ENCODE measurements around the gene KRT4. TPM values are rescaled to one million over a fixed set of nuclear protein-coding genes. Genes with fewer than 3 reads are reported as not detected.

Gene KRT4
- total and polyA plus RNA-seq, 3 donors from 2014 or later: 0.19 TPM; not detected in 2

DNA sequence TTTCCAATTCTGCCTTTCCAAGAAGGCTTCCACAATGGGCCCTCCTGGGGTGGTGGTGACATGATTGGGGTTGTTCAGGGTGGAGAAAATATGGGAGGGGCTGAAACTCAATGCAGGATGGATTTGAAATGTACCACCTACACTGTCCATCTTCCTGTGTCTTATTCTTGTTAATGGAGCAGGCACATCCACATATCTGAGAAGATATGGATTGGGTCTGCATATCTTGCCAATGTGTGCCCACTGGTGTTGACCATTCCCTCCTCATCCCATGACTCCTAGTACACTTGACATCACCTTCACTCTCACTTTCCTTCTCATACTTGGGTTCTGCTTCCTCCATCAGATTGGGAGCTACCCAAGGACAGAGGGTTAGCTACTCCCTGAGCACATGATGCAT lies 44.0 kb downstream of the KRT4 start:
- H3K27ac ChIP-seq: no peak overlapping the region
- intact Hi-C loops (cut with DNase I; ENCODE audit: low total_unique reads): no loop called here

DNA sequence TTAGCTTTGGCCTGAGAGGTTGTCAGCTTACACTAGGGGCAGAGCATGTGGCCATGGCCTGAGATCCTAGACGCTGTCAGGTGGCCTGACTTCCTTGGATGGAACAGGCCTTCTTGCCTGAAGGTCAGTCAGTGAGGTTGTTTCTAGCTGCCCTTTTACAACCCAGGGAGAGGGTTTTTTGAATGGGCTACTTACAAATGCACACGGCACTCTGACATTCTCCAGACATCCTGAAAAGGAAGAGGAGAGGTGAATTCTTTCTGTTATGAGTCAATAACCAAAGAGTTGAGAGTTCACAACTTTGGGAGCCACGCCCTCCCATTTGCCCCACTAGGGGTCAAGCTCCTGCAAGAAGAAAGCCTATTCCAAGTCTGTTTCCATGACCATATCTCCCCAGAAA lies 44.6 kb downstream of the KRT4 start:
- no peak for TF ChIP-seq POLR2A (IDR thresholded peaks at IDR 0.05)
- TF ChIP-seq, protein P1, sequence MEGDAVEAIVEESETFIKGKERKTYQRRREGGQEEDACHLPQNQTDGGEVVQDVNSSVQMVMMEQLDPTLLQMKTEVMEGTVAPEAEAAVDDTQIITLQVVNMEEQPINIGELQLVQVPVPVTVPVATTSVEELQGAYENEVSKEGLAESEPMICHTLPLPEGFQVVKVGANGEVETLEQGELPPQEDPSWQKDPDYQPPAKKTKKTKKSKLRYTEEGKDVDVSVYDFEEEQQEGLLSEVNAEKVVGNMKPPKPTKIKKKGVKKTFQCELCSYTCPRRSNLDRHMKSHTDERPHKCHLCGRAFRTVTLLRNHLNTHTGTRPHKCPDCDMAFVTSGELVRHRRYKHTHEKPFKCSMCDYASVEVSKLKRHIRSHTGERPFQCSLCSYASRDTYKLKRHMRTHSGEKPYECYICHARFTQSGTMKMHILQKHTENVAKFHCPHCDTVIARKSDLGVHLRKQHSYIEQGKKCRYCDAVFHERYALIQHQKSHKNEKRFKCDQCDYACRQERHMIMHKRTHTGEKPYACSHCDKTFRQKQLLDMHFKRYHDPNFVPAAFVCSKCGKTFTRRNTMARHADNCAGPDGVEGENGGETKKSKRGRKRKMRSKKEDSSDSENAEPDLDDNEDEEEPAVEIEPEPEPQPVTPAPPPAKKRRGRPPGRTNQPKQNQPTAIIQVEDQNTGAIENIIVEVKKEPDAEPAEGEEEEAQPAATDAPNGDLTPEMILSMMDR (IDR thresholded peaks at IDR 0.05): no peak
- no peak for DNase-seq
- 81 to 89% methylated on average over 3 of the region's 3 CpGs for WGBS, 2 donors
- Histone ChIP-seq H3K4me3 (no peak overlapping the region), H3K36me3 (ENCODE audit: low read depth, missing control alignments) (no peaks in the 10 kb centered on the region), H3K27me3 (no peaks in the 10 kb centered on the region), H3K4me1 (no peaks in the 10 kb centered on the region), H3K9me3 (no peaks in the 10 kb centered on the region), H3K27ac (no peak overlapping the region)
- intact Hi-C loops (cut with DNase I; ENCODE audit: low total_unique reads): no loop called here

More for the DNA sequence above, 44.0 kb downstream of the KRT4 start:
- no peaks in the 10 kb centered on the region for H3K4me1 ChIP-seq
- H3K9me3 ChIP-seq: no peaks in the 10 kb centered on the region
- no peaks in the 10 kb centered on the region for H3K27me3 ChIP-seq
- DNase-seq: no peak
- no peak overlapping the region for H3K4me3 ChIP-seq
- TF ChIP-seq, protein P1 (IDR thresholded peaks at IDR 0.05): no peak
- TF ChIP-seq POLR2A (IDR thresholded peaks at IDR 0.05): no peak
- H3K36me3 ChIP-seq (ENCODE audit: low read depth, missing control alignments): no peaks in the 10 kb centered on the region

DNA sequence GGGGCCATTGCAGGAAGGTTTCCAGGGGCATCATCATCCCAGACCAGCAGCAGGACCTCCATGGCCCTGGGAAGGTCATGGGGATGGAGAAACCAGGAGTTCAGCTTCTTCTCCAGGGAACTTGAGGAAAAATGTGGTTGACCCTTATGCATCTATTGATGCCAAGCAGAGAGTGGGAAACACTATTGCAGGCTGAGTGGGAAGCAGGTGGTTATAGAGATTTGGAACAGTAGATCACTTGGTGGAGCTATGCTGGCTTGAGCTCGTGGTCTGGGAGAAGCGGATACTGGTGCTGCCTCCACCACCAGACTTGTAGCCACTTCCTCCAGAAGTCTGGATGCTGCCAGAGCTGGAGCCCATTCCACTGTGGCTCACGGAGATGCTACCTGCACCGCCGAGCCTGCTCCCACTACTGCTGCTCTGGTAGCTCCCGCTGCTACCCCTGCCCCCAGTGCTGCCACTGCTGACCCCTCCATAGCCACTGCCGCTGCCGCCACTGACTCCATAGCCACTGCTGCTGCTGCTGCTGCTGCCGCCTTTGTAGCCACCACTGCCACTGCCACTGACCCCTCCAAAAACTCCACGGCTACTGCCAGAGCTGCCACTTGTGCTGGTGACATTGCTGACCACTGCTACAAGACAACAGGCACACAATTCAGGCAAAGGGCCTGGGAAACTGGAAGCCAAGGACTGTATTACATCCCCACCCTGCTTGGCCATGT lies 45.3 kb downstream of the KRT4 start:
- Histone ChIP-seq H3K27me3 (no peaks in the 10 kb centered on the region), H3K4me3 (no peak overlapping the region), H3K4me1 (no peaks in the 10 kb centered on the region), H3K36me3 (ENCODE audit: low read depth, missing control alignments) (no peaks in the 10 kb centered on the region), H3K9me3 (no peaks in the 10 kb centered on the region), H3K27ac (no peak overlapping the region)
- WGBS, 2 donors: 88 to 94% methylated on average over 9 to 10 of the region's 10 CpGs
- intact Hi-C loops (cut with DNase I; ENCODE audit: low total_unique reads): no loop called here
- TF ChIP-seq, protein P1 (IDR thresholded peaks at IDR 0.05): no peak
- TF ChIP-seq POLR2A (IDR thresholded peaks at IDR 0.05): no peak
- DNase-seq: no peak

- 45 to 57% methylated on average over 3 of the region's 3 CpGs for WGBS, 2 donors
- Histone ChIP-seq H3K36me3 (ENCODE audit: low read depth, missing control alignments) (no peaks in the 10 kb centered on the region), H3K27ac (no peak overlapping the region), H3K9me3 (no peaks in the 10 kb centered on the region), H3K4me3 (no peak overlapping the region), H3K4me1 (no peaks in the 10 kb centered on the region), H3K27me3 (no peaks in the 10 kb centered on the region)
- DNase-seq: no peak
- intact Hi-C loops (cut with DNase I; ENCODE audit: low total_unique reads): no loop called here
- no peak for TF ChIP-seq POLR2A (IDR thresholded peaks at IDR 0.05)
- TF ChIP-seq, protein P1 (IDR thresholded peaks at IDR 0.05): no peak
Measured at GRCh38 chr12:52767427-52767826, 46.5 kb downstream of the KRT4 start.

GRCh38 chr12:52767020-52767379 lies 46.9 kb downstream of the KRT4 start:
- H3K4me3 ChIP-seq: no peak overlapping the region
- no peak for TF ChIP-seq POLR2A (IDR thresholded peaks at IDR 0.05)
- TF ChIP-seq, protein P1 (IDR thresholded peaks at IDR 0.05): no peak
- H3K36me3 ChIP-seq (ENCODE audit: low read depth, missing control alignments): no peaks in the 10 kb centered on the region
- H3K4me1 ChIP-seq: no peaks in the 10 kb centered on the region
- 88 to 94% methylated on average over 1 of the region's 1 CpG for WGBS, 2 donors
- H3K9me3 ChIP-seq: no peaks in the 10 kb centered on the region
- H3K27ac ChIP-seq: no peak overlapping the region
- DNase-seq: no peak
- intact Hi-C loops (cut with DNase I; ENCODE audit: low total_unique reads): no loop called here
- no peaks in the 10 kb centered on the region for H3K27me3 ChIP-seq

Data from testis (tissue), 3 donors.